GM03348 (cell line): ENCODE measurements around the gene HRAS.
"Not testable (repeated sequence)": the region's sequence is repeated elsewhere in the genome, so short reads cannot be mapped to it uniquely, and the experiment has no call there.

Experiments
- DNase-seq: peaks from one replicate; pipeline ENCODE4 v3.0.0; 2012; ENCODE audit warnings: low spot score

Gene HRAS

GRCh38 chr11:535519-536454 lies at the start of gene HRAS:
Gene HRAS (minus strand): TSS chr11:535576.
- DNase-seq = peak; percentile 100

- no peak for DNase-seq
These were observed 48.9 kb upstream of the HRAS start for GRCh38 chr11:584287-584686.

GRCh38 chr11:581752-582151 lies 46.4 kb upstream of the HRAS start:
- no peak for DNase-seq

- DNase-seq = no peak
These were observed 46.0 kb upstream of the HRAS start for GRCh38 chr11:581342-581741.

GRCh38 chr11:579830-580601 lies 44.6 kb upstream of the HRAS start:
- no peak for DNase-seq

- no peak for DNase-seq
These were observed 43.1 kb upstream of the HRAS start for GRCh38 chr11:578276-579035.

DNA sequence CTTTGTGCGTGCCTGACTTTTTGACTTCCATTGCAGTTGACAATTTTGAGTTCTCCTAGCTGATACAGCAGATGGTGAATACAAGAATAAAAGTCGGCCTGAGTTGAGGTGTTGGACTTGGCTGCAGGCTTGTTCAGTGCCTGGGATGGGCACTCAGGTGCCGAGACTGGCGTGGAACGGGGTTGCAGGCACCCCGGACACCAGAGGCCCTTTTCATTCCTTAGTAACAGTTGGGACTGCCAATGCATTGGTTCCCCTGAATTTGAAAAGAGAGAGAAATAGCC lies 42.2 kb upstream of the HRAS start:
- no peak for DNase-seq

GRCh38 chr11:576811-577610 lies 41.6 kb upstream of the HRAS start:
- DNase-seq = peak; percentile 35

DNA sequence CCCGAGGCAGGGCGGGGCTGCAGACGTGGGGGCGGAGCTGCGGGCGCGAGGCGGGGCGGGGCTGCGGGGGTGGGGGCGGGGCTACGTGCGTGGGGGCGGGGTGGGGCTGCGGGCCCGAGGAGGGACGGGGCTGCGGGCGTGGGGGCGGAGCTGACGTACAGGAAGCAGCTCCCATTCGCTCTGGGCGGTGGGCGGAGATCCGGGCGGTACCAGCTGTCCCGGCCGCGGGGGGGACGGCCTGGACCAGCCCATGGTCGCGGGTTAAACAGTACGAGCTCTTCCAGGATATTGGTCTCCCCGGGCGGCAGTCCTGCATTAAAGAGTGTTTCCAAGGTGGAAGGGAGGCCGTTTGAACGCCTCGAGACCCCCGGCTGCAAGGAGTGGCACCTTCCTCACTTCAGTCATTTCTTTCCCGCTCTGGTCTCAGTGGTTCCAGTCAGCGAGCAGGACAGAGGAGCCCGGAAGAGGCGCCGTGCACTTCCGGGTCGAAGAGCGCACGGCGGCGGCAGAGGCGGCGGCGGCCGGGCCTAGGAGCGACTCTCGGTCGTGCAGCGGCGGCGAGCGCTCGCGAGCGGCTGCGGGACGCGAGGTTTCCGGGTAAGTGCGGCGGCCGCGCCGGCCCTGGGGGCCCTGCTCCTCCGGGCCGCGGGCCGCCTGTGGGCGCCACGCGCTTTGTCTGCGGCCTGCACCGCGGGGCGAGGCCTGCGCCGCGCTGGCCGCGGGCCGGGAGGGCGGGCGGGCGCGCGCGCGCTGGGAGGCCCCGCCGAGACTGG lies 40.8 kb upstream of the HRAS start, which contains the start of gene PHRF1:
TSS of gene PHRF1 (plus strand) at position 475 of the 773 bp plus-strand sequence. CDS start 5,043 bp downstream, outside the sequence.
- DNase-seq = peak; percentile 99

DNA sequence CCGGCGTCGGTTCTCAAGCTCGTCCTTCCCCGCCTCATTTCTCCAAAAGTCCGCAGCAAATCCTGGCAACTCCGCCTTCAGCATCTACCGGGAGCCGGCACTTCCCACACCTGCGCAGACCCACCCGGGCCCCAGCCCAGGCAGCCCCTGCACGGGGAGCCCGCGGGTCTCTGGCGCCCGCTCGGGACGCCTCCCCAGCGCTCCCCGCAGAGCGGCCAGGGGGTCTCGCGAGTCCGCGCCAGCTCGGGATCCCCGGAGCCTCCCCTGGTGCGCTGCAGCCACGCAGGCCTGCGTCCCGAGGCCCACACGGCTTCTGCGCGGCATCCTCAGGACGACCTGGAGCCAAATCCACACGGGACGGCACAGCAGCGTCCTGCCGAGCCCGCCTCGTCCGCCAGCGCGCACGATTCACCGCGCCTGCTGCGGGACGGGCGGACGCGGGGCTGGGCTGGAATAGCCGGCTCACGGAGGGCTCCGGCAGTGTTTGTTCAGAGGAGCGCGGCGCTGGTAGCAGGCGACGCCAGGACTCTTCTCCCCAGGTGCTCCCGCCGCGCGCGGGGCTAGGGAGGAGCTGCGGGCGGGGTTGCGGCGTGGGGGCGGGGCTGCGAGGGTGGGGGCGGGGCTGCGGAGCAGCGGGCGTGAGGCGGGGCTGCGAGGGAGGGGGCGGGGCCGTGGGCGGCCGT lies 40.1 kb upstream of the HRAS start:
- no peak for DNase-seq

- DNase-seq = no peak
These were observed 39.4 kb upstream of the HRAS start for GRCh38 chr11:574632-575312.

DNA sequence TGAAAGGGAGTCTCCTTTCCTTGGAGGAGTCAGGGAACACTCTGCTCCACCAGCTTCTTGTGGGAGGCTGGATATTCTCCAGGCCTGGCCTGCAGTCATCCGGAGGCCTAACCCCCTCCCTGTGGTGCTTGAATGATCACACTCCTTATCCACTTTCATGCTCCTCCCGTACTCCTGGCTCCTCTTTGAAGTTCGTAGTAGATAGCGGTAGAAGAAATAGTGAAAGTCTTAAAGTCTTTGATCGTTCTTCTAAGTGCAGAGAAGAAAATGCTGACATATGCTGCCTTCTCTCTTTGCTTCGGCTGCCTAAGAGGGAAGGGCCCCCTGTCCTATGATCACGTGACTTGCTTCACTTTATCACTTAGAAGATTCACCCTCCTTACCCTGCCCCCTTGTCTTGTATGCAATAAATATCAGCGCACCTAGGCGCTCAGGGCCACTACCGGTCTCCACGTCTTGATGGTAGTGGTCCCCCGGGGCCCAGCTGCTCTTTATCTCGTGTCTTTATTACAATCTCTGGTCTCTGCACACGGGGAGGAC lies 38.7 kb upstream of the HRAS start:
- not testable (repeated sequence) for DNase-seq

DNA sequence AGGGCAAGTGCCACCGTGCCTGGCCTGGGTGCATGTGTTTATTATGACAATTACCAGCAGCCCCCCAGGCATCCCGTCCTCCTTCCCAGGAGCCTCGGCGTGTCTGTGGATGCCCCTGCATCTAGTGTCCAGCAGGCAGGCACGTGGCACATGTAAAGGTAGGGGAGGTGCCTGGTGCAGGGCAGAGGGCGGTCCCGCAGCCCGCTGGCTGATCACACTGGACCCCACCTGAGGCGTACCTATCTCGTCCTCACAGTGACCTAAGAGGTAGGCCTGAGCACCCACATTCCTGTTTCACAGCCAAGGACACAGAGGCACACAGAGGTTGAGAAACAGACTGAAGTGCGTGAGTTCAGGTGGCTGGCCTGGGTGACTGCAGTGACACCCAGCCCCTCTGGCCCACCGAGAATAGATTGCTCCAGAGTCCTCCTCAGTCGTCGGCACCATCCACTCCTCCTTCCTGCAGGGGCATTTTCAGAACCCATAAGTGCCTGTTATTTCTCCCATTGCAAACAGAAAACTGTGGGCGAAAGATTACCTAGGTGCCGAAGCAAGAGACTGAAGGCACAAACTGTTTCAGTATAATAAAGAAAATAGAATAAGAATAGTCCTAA lies 37.9 kb upstream of the HRAS start:
- no peak for DNase-seq

GRCh38 chr11:571802-572185 lies 36.4 kb upstream of the HRAS start:
- no peak for DNase-seq

DNA sequence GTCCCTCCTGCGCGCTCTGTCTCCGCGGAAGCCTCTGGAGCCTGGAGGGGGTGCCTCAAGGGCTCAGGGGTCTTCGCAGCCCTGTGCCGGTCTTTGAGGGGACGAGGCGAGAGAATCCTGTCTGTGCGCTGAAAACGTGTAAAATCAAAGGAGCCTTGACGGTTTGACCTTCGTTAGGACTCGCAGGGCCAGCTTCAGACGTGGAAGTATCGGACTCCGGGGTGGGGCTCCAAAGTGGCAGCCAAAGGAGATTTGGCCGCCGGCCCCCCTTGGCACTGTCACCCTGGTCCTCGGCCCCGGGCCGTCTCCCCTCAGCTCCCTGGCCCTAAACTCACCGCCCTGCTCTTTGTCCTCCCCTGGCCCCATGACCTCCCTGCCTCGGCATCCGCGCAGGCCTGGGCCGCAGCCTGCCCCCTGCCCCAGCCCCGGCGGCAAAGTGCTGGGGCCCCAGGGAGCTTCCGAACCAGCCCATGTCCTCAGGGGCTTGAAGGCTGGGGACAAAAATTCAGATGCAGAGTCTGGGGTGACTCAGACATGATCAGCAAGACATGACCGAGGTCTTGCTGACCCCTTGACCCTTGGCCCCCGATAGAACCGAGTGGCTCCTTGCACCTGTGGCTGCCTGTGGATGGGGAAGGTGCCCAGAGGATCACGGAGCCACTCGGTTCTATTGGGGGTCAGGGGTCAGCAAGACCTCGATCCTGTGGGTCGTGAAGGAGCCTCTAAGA lies 33.9 kb upstream of the HRAS start:
- peak; percentile 26 for DNase-seq

DNA sequence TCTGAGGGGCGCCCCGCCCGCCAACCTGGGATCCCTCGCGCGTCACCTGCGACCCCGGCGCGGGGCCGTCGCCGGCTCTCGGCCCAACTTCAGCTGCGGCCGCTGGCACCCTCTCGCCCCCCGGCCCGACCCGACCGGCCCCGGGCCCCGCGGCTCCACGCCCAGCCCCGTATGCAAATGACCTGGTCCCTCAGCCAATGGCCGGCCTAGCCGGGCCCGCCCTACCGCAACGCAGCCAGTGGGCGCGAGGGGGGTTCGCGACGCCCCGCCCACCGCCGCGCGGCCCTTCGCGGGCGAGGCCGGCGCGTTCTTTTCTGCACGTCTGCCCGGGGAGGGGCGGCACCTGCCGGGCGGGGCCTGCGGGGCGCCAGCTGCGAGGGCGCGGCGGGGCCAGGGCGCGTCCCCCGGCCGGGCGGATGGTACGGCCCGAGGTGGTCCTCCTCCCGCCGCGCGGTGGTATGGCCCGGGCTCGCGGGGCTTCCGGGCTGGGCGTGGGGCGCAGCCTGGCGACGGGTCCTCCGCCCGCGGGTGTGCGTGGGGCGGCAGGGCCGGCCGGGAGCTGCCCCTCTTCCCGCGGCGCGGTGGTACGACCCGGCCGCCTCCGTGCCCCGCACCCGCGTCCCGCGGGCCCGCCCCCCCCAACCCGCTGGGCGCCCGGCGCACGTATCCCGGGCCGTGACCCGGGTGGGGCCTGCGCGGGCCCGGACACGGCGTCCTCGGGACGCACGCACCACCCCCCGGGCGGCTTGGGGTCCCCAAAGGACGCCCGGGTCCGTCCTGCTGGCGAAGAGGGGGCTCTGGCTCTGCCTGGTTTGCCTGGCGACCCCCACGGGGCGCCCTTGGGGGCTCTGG lies 33.2 kb upstream of the HRAS start:
- DNase-seq = peak; percentile 98

GRCh38 chr11:567629-568292 lies 32.4 kb upstream of the HRAS start:
- DNase-seq = no peak
